ENCODE data around the gene ELFN2.

GRCh38 chr22:37423283-37423682 lies 4.0 kb downstream of the ELFN2 start:
- TF ChIP-seq POLR2AphosphoS5 (IDR thresholded peaks at IDR 0.05; ENCODE audit: low read depth, low read length) (no peak), SIN3A (IDR thresholded peaks at IDR 0.05; ENCODE audit: borderline replicate concordance, insufficient read depth, low read length) (no peak), TAF1 (IDR thresholded peaks at IDR 0.05; ENCODE audit: borderline replicate concordance, insufficient read depth, low read length) (no peak)

Measured in PFSK-1 (cell line).